Daoy (cell line): ENCODE data around the gene TBPL1. TPM values are rescaled to one million over a fixed set of nuclear protein-coding genes. Genes with fewer than 3 reads are reported as not detected.

Experiments
- DNase-seq: peaks from one replicate; pipeline ENCODE4 v3.0.0-alpha.2; 2015; ENCODE audit warnings: low read depth
- total RNA-seq: library from RNA; depleted of rRNA; stranded (reverse); fragments of >200 nt; shearing (Covaris generic); gene quantifications from 2 replicates; pipeline ENCODE4 v1.2.3, GENCODE V29; 2014

The TBPL1 gene
- total RNA-seq, 1 experiment from 2014 or later = 69.7 TPM

DNA sequence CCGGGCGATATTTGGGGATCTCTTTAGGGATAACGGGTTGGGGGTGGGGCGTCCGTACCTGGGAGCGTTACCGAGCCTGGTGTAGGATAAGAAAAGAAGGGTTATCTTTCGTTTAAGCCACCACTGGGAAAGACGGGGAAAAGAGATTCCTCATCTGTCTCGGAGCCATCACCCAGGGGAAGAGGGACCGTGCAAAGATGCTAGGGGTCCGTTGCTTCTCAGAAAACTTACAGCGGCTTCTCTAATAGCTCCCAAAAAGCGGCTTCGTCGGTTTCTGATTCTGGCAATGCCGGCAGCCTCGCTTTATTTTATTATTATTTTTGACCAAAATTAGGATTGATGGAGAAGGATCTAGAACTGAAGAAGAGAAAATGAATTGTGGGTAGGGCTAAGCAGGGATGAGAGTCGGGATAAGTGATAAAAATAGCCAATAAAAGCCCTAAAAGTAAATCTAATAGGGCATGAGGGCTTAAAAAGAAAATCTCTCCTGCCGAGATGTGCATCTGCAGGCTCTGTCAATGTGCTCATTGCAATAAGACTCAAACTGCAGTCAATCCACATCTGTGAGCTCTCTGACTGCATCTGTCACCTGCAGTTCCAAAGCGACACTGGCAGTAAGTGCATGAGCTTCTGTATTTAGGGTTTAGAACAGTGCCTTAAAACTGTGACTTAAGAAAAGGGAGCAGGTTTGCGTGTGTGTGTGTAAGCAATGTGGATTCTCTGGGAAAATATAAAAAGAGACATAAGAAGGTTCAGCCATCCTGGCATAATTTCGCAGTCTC lies 801 bp downstream of the TBPL1 start:
- DNase-seq = no peak

DNA sequence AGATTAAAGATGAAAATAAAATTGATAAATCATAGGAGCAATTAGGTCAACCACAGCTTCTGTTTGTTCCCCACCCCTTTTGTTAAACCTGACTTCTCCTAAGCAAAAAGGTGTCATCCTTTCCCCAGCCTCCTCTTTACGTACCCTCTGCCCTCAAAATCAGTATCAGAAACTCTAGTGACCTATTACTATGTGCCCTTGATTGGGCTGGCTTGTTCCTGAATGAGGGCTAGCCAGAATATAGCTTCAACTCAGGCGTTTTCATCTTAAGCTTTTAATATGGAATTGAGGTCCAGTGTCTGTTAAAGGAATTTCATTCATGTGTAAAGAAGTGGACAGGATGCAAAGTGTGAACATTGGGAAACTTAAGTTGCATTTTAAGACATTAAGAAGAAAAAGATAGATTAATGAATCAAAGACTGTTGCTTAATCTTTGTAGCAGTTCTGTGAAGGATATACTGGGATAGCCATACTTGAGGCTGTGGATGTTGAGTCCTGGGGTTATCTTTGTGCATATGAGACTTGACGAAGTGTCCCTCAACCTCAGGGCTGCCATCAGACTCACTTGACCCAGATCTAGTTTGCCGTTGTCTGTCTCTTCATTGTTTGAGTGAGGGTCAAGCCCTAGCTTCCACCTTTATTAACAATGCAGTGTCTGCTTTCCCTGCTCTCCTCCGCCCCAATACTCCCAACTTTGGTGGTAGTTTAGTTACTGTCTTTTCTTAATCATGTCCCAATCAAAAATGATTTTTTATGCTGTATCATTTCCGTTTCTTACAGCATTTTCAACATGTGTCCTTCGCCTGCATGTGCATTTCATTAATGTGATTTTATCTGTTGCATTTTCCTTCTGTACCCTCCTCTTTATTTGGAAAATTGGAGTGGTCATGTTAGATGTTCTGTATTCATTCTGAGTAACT lies 1.9 kb downstream of the TBPL1 start:
- no peak for DNase-seq

DNA sequence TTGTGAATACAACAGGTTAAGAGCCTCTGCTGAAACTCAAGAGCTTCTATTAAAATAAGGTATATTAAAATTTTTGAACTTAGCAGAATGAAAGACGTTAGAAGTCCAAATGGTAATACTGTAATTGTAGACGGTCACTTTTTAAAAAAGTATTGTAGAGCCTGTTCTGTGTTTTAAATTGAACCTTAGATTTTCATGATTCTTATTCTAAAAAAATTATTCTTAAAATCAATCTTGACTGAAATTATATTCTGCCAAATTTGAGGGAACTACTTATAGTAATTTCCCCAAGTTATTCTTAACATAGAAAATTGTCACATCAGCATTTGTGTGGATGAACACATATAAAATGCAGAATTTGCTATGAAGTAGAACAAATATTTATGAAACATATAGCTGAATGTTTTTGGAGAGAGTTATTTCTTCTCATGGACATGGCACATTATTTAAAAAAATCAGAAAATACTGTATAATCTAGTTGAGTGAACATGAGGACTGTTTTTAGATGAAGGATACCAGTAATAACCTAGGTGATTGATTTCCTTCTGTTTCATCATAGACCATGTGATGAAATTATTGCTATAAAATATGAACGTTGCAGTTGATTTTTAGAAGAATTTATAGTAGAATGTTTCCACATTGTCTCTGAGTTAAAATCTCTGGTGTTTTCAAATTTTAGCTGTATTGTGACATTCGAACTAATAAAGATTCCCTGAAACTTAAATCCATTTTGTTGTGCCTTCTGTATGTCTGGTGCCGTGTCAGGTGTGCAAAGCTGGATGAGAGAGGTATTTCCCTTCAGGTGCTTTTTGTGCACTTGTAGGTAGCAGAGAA lies 2.8 kb downstream of the TBPL1 start:
- DNase-seq = no peak

DNA sequence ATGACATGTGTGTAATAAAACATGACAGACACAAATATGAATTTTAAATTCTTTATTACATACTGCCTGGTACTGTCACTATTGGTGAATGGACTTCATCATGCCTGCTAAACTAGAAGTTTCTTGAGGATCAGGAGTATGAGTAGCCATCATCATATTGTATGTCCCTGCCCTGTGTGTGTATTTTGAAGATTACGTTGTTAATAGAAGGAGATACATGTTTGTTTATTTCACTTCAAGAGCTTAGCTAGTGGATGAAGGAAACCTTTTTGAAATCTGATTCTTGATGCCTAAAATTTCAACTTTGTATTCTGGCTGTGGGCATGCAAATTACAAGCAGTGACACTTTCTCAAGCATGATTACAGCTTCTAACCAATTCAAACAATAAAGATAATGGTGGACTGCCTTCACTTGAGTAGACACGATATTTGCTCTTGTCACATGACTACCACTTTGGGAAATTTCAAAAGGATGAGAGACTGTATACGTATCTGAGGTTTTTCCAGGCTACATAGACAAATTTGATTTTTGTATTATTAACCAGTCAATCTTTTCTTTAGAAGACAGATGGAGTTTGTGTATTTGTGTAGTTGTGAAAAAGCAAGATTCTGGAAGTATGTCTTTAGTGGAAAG lies 3.5 kb downstream of the TBPL1 start:
- DNase-seq = no peak

DNA sequence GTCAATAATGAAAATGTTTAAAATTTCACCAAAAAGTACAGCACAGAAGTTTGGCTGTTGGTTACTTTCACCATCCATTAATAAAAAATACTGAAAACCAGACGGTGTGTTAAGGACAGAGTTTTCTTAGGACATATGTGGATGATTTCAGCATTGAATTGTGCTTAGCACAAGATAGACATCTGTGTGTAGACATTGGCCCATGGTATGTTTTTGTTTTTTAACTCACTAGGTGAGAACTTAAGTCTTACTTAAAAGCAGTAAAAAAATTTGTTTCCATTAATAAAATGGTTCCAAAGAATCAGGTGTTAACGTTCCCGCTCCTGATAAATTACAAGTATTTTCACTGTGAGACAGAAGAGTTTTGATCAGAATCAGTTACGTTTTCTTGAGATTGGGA lies 4.2 kb downstream of the TBPL1 start:
- no peak for DNase-seq

DNA sequence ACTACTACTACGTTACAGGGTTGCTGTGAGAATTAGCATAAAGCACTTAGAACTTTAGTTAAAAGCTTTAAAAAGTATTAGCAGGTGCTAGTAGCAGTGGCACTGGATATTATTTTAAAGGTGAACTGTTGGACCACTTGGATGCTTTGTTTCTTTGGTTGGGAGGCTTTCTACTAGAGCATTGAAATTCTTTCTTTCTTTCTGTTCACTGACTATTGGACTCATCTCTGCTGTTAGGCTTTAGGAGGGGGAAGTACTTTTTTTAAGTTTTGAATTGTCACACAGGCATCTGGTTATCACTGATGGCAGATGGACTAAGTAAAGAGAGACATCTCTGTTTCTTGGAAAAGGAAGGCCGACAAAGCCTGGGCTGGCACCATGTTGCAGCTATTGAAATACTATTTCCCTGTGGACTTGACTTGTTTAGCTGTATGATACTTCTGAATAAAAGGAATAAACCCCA lies 4.8 kb downstream of the TBPL1 start:
- no peak for DNase-seq

DNA sequence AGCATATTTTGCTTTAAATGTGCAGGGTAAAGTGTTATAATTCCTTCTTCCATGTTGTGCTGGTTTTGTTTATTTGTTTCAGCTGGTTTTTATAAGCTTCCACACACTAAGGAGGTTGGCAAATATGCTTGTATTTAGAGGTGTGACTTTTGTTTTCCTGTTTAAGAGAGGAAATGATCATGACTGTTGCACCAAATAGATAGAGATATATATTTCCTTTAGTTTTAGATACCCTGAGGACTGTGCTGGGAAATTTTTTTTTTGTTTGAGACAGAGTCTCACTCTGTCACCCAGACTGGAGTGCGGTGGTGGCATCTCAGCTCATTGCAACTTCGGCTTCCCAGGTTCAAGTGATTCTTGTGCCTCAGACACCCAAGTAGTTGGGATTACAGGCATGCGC lies 5.8 kb downstream of the TBPL1 start:
- DNase-seq = no peak

DNA sequence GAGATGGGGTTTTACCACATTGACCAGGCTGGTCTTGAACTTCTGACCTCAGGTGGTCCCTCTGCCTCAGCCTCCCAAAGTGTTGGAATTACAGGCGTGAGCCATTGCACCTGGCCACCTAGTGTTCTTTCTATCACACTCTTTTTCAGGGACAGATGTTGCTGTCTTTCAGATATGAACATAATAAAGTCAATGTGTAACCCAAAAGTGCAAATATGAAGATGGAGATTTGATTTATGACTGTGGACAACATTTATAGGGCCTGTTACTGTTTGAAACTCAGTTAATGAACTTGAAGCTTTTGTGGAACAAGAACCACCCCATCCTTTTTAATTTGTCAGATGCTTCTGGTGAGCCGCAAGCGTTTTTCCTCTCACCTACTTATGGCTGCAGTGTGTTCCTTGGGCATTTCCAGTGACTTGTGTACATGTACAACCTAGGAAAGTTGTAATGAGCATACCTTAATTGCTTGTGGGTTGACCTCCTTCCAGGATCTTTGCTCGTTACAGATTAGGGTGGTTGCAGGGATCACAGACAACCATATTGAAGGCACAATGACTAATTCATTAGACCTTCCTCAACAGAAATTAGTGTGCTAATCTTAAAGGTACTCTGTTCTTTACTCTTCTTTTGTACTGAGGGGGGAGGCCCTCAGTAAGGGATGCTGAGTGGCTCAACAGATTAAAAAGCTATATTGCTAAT lies 6.8 kb downstream of the TBPL1 start:
- no peak for DNase-seq

DNA sequence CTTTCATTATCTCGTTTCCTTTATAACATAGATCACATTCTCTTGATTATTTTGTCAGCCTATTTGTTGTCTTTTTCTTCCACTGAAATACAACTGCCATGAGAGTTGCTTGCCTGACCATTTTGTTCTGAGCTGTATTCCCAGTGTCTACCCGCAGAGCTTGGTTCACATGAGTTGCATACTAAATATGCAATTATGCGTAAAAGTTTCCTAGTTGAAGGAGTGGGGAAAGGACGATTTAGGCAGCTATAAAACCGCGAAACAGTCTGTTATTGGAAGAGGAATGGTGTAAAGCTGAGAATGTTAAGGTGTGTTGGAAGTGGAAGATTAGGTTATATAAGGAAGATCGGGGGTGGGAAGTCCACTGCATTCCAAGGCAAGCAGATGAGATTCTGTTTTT lies 8.8 kb downstream of the TBPL1 start:
- DNase-seq = no peak

DNA sequence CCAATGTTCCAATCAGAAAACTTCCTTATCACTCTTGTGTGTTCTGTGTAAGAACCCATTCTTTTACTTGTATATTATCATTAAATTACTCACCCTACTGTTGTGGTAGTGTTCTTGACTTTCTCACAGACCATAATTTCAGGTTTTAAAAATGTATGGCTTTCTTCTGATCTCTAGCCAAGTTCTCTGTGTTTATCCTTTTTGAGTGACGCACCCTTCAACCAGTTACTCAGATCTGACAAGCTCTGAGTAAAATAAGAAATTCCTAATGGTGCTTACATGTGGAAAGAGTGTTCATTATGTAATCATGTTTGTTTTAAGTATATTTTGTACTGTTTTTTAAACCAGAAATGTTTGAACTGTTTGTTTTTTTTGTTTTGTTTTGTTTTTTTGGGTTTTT lies 11.0 kb downstream of the TBPL1 start:
- peak; percentile 66 for DNase-seq

DNA sequence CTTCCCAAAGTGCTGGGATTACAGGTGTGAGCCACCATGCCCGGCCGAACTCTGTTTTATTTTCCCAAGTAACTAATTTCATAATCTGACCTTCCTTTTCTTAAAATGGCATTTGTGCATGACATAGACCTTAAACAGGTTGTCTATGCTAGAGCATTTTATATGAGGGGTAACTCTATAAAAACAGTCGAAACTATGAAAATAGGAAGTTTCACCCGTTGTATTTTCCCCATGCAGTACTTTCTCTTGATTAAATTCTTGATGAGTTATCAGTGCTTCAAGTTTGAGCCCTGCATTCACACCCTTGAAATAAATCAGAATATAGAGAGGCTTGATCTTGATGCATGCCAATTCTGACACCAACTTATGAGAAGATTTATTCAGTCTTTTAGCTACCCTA lies 11.7 kb downstream of the TBPL1 start:
- no peak for DNase-seq

DNA sequence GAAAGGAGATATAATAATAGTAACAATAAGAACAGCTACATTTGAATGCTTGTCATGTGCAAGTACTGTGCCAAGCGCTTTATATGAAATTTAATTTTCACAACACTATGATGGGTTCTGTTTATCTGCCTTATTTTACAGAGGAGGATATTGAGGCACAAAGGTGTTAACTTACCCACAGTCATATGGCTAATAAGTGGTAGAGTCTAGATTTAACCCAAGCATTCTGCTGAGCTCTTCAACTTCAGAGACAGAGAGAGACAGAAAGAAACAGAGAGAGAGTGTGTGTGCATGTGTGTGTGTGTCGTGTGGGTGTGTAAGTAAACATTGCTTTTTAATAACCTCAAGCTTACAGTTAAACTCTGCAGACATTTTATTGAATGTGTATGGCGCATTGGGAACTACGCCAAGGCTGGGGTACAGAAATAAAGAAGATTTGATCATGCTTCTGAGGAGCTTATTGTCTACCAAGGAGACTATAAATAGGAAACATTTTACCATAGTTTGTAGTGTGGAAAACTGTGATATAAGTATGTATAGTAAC lies 12.9 kb downstream of the TBPL1 start:
- no peak for DNase-seq

DNA sequence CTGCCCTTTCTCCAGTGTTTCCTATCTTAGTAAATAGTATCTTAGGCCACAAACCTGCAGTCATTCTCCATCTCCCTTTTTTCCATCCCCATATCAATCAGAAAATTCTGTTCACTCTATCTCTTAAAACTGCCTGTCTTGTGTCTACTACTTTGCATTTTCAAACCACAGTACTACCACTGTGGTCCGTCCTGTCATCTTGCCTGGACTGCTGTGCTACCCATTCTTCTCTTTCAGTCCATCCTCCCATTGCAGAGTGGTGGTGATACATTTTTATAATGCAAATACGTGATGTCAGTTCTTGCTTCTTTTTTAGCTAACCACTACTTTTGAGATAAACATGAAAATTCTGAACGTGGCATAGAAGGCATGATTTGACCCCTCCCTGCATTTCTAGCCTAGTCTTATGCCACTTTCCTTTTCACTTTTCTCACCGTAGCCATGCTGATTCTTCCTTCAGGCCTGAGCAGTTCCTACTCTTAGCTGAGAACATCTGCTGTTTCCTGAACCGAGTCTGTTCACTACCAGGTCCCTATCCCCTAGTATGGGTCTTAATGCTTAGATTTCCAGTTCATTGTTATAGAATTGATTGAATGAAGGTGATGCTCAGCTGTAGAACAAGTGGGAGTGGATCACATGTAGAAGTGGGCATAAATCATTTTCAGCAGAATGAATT lies 13.8 kb downstream of the TBPL1 start:
- DNase-seq = no peak

DNA sequence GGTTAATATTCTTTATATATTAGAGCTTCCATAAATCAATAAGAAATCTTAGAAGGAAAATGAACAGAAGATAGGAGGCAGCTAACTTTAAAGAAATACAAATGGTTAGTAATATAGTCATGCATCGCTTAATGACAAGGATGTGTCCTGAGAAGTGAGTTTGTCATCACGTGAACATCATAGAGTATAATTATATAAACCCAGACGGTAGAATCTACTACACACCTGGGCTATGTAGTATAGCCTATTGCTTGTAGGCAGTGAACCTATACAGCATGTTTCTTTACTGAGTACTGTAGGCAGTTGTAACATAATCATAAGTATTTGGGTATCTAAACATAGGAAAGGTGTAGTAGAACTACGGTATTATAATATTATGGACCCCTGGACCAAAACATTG lies 14.3 kb downstream of the TBPL1 start:
- DNase-seq = no peak

DNA sequence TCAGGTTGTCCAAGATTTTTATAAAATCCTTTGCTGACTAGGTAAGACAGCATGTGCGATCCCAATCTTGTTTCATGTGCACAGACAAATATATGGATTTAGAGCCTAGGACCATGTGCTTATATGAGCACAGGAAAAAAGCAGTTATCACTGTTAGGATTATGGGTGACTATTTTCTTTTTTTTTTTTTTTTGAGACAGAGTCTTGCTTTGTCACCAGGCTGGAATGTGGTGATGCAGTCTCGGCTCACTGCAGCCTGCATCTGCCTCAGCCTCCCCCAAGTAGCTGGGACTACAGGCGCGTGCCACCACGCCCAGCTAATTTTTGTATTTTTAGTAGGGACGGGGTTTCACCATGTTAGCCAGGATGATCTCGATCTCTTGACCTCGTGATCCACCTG lies 14.8 kb downstream of the TBPL1 start:
- DNase-seq = peak; percentile 75

DNA sequence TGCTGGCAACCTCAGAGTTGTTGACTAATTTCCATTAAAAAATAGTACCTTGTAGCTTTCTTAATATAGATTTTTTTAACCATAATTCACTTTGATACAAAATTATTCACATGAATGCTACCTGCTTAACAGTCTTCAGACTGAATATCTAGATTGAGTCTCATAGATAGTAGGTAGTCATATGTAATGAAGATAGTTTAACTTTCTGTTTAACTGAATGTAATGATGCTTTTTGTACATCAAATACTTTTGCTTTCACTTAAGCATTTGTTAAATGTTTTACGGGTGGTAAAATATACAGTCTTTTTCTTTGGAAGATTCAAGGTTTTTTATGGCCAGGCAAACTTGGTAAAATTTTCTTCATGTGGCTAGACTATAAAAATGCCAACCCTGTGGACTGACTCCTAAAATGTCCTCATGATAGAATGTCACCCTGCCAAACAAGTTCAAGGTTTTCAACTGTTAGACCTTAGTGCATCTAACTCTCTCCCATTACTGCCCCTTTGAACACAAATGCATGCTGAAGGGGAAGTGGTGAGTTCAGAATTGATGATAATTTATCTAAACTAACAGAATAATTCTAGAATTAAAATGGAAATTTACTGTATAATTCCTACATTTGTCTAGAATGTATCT lies 16.4 kb downstream of the TBPL1 start:
- DNase-seq = no peak

DNA sequence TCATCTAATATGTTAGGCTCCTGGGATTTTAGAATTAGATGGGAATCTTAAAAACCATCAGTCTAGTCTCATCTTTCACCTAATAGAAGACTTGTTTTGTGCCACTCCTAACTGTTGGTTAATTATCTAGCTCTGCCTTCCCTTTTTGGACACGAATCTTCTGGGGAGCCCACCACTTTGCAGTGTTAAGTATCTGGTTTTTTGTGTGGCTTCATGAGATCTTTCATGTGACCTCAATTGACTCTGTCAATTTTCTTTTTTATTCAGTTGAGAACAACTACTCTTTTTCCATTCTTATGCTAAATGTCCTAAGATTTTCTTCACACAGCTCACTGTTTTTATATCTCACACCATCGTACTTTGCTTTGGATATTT lies 16.9 kb downstream of the TBPL1 start:
- DNase-seq = no peak

DNA sequence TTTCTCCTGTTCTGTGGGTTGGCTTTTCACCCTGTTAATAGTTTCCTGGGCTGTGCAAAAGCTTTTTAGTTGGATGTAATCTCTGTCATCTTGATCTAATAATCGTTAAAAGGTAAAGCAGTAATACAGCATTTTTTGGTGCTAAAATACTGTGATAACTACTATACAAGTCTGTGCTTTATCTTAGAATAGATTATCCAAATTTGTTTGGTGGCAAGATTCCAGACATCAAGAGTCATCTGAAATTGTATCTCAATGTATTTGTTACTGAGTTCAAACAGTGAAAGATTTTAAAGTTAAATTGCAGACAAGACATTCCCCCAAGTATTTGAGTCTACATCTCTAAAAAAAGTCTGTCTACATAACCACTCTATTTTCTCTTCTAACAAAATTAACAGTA lies 18.8 kb downstream of the TBPL1 start:
- DNase-seq = no peak

DNA sequence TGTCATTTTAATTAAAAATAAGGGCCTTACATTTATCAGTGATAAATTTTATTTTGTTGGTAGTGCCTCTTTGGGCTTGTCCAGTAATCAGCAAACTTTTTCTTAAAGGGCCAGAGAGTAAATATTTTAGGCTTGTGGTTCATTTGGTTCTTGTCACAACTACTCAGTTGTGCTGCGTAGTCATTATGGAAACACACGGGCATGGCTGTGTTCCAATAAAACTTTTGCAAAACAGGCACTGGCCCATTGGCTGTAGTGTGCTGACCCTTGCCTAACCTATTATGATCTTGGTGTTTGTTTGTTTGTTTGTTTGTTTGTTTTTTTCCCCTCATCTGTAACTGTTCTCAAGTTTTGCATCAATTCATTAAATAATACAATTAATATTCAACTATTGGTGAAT lies 19.4 kb downstream of the TBPL1 start:
- DNase-seq = no peak
